GM19328 (cell line): ENCODE results near the gene SIGLEC9.
"Not testable (repeated sequence)": the region's sequence is repeated elsewhere in the genome, so short reads cannot be mapped to it uniquely, and the experiment has no call there.

Source experiments
- ATAC-seq: cut with Tn5 transposase; IDR thresholded peaks from one replicate; pipeline ENCODE4 v1.9.1; 2021; ENCODE audit warnings: mild to moderate bottlenecking, moderate library complexity; ENCODE audit not compliant: unreplicated experiment

SIGLEC9 gene

GRCh38 chr19:51142809-51143475 is 18.2 kb downstream of the SIGLEC9 start:
- not testable (repeated sequence) for ATAC-seq

- no peak for ATAC-seq
These were observed 18.8 kb downstream of the SIGLEC9 start for GRCh38 chr19:51143486-51143885.

GRCh38 chr19:51144482-51145045 is 19.9 kb downstream of the SIGLEC9 start:
- ATAC-seq: no peak

GRCh38 chr19:51145916-51146493 is 21.3 kb downstream of the SIGLEC9 start:
- ATAC-seq: no peak

DNA sequence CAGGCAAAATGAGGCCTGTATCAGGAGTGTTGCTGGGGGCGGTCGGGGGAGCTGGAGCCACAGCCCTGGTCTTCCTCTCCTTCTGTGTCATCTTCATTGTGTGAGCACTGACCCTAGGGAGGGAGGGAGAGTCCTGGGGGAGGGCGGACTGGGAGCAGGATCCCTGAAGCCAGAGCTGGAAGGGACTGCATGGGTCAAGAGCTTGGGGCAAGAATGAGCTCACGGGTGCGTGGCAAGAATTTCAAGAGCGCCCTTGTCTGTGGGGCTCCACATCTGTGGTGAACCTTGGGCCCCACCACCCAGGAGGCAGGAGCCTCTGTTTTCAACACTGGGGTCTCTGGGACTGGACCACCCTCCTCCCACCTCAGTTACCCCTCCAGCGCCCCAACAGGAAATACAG is 22.0 kb downstream of the SIGLEC9 start:
- ATAC-seq: no peak

GRCh38 chr19:51147663-51148062 is 23.0 kb downstream of the SIGLEC9 start:
- ATAC-seq: no peak

DNA sequence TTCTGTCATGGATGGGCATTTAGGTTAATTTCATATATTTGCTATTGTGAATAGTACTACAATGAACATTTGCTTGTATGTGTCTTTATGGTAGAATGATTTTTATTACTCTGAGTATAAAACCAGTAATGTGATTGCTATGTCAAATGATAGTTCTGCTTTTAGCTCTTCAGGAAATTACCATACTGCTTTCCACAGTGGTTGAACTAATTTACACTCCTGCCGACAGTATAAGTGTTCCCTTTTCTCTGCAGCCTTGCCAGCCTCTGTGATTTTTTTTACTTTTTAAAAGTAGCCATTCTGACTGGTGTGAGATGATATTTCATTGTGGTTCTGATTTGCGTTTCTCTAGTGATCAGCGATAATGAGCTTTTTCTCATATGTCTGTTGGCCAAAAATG is 23.9 kb downstream of the SIGLEC9 start:
- ATAC-seq: no peak

- ATAC-seq: no peak
These were observed 25.9 kb downstream of the SIGLEC9 start for GRCh38 chr19:51150627-51151026.

GRCh38 chr19:51156710-51157109 is 32.0 kb downstream of the SIGLEC9 start:
- no peak for ATAC-seq

DNA sequence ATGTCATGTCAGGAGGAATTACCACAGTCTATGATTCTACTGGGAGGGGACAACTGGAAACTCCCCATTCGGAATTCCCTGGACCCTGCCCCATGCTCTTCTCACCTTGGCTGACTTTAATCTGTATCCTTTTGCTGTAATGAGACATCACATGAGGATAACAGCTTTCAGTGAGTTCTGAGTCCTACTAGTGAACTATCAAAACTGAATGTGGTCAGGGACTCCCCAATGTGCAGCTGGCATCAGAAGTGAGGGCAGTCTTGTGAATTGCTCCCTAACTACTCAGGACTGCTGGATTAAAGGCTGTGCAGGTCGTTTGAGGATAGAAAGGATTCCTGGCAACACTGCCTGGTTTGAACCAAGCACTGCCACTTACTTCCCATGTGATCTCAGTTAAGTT is 32.6 kb downstream of the SIGLEC9 start:
- ATAC-seq: no peak

DNA sequence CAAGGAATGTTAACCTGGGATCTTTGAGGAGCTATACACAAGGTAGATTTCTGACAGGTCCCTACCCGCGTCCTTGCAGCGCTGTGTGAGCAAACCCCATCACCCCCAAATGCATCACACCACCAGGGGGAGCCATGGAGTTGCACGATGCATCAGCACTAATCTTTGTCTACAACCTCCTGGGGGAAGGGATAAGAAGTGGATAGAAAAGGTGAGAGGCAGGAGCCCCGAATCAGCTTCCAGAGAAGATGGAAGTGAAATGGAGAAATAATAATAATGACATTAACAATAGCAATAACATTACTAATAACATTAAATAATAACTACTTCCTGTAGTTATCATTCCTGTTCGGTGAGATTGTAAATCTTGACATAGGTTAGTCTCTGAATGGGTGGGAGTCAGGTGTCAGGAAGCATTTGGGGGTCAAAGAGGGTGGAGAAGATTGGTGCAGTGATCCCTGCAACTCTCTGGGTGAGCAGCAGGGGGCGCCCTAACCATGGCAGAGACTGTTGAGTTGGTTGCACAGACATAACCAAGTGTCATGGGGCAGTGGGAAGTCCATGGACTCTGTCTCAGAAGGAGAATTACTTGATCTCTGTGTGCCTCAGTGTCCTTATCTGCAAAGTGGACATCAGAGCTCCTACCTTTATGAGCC is 33.9 kb downstream of the SIGLEC9 start:
- ATAC-seq: no peak

GRCh38 chr19:51159656-51160055 is 35.0 kb downstream of the SIGLEC9 start:
- no peak for ATAC-seq

GRCh38 chr19:51161266-51161665 is 36.6 kb downstream of the SIGLEC9 start:
- no peak for ATAC-seq

- ATAC-seq: no peak
These were observed 37.3 kb downstream of the SIGLEC9 start for GRCh38 chr19:51161867-51162496.

DNA sequence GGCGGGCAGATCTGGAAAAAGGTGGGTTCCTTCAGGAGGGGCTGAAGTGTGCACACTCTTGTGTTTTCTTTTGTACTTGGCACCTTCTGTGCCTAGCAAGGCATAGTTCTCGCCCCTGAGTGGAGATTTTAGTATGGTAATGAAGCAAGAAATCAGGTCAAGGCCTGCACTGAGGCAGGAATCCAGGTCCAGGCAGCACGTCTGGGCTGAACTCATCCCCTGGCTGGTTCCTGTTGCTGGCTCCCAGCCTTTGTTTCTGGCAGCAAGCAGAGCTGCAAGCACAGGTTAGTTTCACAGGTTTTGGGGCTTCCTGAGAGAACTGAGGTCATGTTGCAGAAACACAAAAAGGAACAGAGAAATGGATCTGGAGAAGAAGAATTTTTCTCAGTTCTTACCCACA is 38.6 kb downstream of the SIGLEC9 start:
- no peak for ATAC-seq

- ATAC-seq: no peak
These were observed 39.5 kb downstream of the SIGLEC9 start for GRCh38 chr19:51164215-51164614.

- no peak for ATAC-seq
These were observed 42.3 kb downstream of the SIGLEC9 start for GRCh38 chr19:51166846-51167490.

DNA sequence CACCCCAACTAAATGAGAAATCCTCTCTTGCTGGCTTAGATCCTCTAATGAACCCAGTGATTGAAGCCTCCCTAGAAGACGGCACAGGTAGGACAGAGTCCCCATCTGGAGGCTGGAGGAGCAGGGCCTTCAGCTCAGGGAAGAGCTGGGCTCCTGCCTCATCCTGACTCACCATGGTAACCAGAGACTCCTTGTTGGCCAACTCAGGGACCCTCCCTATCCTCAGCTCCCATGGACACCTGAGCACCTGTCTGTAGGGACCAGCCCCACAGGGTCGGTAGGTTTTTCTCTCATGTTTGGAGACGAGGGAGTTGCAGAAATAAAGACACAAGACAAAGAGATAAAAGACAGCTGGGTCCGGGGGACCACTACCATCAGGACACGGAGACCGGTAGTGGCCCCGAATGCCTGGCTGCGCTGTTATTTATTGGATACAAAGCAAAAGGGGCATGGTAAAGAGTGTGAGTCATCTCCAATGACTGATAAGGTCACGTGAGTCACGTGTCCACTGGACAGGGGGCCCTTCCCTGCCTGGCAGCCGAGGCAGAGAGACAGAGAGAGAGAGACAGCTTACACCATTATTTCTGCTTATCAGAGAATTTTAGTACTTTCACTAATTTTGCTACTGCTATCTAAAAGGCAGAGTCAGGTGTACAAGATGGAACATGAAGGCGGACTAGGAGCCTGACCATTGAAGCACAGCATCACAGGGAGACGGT is 44.0 kb downstream of the SIGLEC9 start:
- no peak for ATAC-seq

DNA sequence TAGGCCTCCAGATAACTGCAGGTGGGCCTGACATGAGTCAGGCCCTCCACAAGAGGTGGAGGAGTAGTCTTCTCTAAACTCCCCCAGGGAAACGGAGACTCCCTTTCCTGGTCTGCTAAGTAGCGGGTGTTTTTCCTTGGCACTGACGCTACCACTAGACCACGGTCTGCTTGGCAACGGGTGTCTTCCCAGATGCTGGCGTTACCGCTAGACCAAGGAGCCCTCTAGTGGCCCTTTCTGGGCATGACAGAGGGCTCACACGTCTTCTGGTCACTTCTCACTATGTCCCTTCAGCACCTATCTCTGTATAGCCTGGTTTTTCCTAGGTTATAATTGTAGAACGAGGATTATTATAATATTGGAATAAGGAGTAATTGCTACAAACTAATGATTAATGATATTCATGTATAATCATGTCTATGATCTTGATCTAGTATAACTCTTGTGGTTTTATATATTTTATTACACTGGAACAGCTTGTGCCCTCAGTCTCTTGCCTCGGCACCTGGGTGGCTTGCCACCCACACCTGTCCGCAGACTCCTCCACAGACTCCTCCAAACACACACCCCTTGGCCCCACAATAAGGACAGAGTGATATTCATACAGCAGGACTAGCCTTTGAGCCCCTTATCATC is 44.7 kb downstream of the SIGLEC9 start:
- ATAC-seq: not testable (repeated sequence)

GRCh38 chr19:51172223-51172622 is 47.5 kb downstream of the SIGLEC9 start:
- no peak for ATAC-seq
